ENCODE results near the gene NDUFA5.

Gene NDUFA5

GRCh38 chr7:123557398-123558288 is at the start of gene NDUFA5:
TSS of gene NDUFA5 (minus strand) at chr7:123557818. CDS start at chr7:123557795, 23 bp downstream.
- Histone ChIP-seq H3K36me3 (ENCODE audit: control insufficient read depth in 1 of 2, insufficient read depth in 2 of 2, low read length in 2 of 2) (peaks cover 5 to 7% of the 10 kb centered on the region in 2 donors), H3K9ac (ENCODE audit: low read depth in 1 of 2, low read length in 2 of 2) (peak within 1 kb of the TSS; percentile 93 to 96), H3K27ac (ENCODE audit: low read depth, low read length) (peak within 1 kb of the TSS; percentile 75), H3K27me3 (ENCODE audit: control insufficient read depth in 1 of 2, insufficient read depth in 2 of 2, low read length in 2 of 2) (no peaks in the 10 kb centered on the region), H3K4me3 (ENCODE audit: low read depth in 1 of 2, low read length in 2 of 2) (peak within 1 kb of the TSS; percentile 89 to 98), H3K9me3 (ENCODE audit: control insufficient read depth in 1 of 2, low read length in 2 of 2) (no peaks in the 10 kb centered on the region), H3K4me1 (ENCODE audit: control insufficient read depth in 1 of 2, insufficient read depth in 2 of 2, low read length in 2 of 2) (peaks cover 13 to 19% of the 10 kb centered on the region in 2 donors)

DNA sequence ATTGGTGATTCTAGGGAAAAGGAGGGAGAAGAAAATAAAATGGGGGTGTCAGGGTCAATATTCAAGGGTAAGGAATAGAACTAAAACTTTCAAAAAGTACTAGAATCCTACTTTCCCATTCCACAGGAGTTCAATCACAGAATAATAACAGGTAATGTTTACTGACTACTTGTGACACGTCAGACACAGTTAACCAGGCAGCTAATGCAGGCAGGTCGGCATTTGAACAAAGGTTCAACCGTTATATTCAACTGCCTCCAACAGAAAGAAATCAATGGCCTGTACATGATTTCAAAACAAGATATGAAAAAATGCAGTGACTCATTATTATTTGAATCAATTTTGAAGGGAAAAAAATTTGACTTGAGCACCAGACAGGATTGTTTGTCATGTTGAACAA is 47.1 kb upstream of the NDUFA5 start:
- Histone ChIP-seq H3K4me1 (ENCODE audit: control insufficient read depth in 1 of 2, insufficient read depth in 2 of 2, low read length in 2 of 2) (no peaks in the 10 kb centered on the region), H3K36me3 (ENCODE audit: control insufficient read depth in 1 of 2, insufficient read depth in 2 of 2, low read length in 2 of 2) (no peaks in the 10 kb centered on the region), H3K9me3 (ENCODE audit: control insufficient read depth in 1 of 2, low read length in 2 of 2) (no peaks in the 10 kb centered on the region), H3K27me3 (ENCODE audit: control insufficient read depth in 1 of 2, insufficient read depth in 2 of 2, low read length in 2 of 2) (no peaks in the 10 kb centered on the region), H3K27ac (ENCODE audit: low read depth, low read length) (no peak overlapping the region), H3K9ac (ENCODE audit: low read depth in 1 of 2, low read length in 2 of 2) (no peak overlapping the region), H3K4me3 (ENCODE audit: low read depth in 1 of 2, low read length in 2 of 2) (no peak overlapping the region)

DNA sequence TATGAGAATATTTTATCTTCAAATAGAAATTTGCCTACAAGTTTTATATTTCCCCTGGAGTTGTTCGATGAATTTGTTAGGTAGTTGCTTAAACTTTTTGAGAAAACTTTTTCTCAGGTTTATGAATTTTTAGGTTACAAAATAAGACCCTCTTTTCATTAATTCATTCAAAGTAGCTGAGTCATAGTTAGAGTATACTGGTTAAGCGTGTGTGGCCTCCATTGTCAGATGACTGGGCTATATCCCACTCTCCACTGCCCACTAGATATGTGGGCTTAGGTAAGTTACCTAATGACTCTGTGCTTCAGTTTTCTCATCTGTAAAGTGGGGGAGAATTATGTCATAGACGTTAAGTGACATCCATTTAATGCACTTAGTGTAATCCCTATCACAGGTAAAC is 45.0 kb upstream of the NDUFA5 start:
- Histone ChIP-seq H3K9ac (ENCODE audit: low read depth in 1 of 2, low read length in 2 of 2) (no peak overlapping the region), H3K4me1 (ENCODE audit: control insufficient read depth in 1 of 2, insufficient read depth in 2 of 2, low read length in 2 of 2) (no peaks in the 10 kb centered on the region), H3K9me3 (ENCODE audit: control insufficient read depth in 1 of 2, low read length in 2 of 2) (no peaks in the 10 kb centered on the region), H3K36me3 (ENCODE audit: control insufficient read depth in 1 of 2, insufficient read depth in 2 of 2, low read length in 2 of 2) (no peaks in the 10 kb centered on the region), H3K27ac (ENCODE audit: low read depth, low read length) (no peak overlapping the region), H3K4me3 (ENCODE audit: low read depth in 1 of 2, low read length in 2 of 2) (no peak overlapping the region), H3K27me3 (ENCODE audit: control insufficient read depth in 1 of 2, insufficient read depth in 2 of 2, low read length in 2 of 2) (no peaks in the 10 kb centered on the region)

- Histone ChIP-seq H3K27ac (ENCODE audit: low read depth, low read length) (no peak within 1 kb of the TSS), H3K9ac (ENCODE audit: low read depth in 1 of 2, low read length in 2 of 2) (no peak within 1 kb of the TSS), H3K4me1 (ENCODE audit: control insufficient read depth in 1 of 2, insufficient read depth in 2 of 2, low read length in 2 of 2) (no peaks in the 10 kb centered on the region), H3K9me3 (ENCODE audit: control insufficient read depth in 1 of 2, low read length in 2 of 2) (no peaks in the 10 kb centered on the region), H3K36me3 (ENCODE audit: control insufficient read depth in 1 of 2, insufficient read depth in 2 of 2, low read length in 2 of 2) (no peaks in the 10 kb centered on the region), H3K4me3 (ENCODE audit: low read depth in 1 of 2, low read length in 2 of 2) (no peak within 1 kb of the TSS), H3K27me3 (ENCODE audit: control insufficient read depth in 1 of 2, insufficient read depth in 2 of 2, low read length in 2 of 2) (no peaks in the 10 kb centered on the region)
Observed at GRCh38 chr7:123601530-123601929, 43.9 kb upstream of the NDUFA5 start, which contains the start of gene ASB15. TSS of gene ASB15 (plus strand) at chr7:123601821. CDS start at chr7:123614503, 12,682 bp downstream.

DNA sequence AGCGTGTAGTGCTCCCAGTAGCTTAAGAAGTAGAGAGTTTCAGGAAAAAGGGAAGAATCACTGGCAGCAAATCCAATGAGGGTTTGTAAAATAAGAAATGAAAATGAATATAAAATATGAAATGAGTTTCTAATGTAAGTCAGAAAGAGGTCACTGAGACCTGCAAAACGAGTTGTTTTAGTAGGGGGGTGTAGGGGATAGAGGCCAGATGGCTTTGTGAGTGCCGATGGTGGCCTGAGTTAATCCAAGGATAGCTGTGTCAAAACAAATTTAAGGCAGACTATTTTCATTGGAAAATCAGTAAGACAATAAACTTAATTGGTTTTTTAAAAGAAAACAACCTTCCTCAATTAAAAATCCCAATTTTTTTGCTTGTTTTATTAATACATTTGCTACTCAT is 43.3 kb upstream of the NDUFA5 start:
- no peaks in the 10 kb centered on the region for H3K4me1 ChIP-seq (ENCODE audit: control insufficient read depth in 1 of 2, insufficient read depth in 2 of 2, low read length in 2 of 2)
- no peak overlapping the region for H3K4me3 ChIP-seq (ENCODE audit: low read depth in 1 of 2, low read length in 2 of 2)
- no peak overlapping the region for H3K9ac ChIP-seq (ENCODE audit: low read depth in 1 of 2, low read length in 2 of 2)
- no peaks in the 10 kb centered on the region for H3K36me3 ChIP-seq (ENCODE audit: control insufficient read depth in 1 of 2, insufficient read depth in 2 of 2, low read length in 2 of 2)
- no peak overlapping the region for H3K27ac ChIP-seq (ENCODE audit: low read depth, low read length)
- H3K9me3 ChIP-seq (ENCODE audit: control insufficient read depth in 1 of 2, low read length in 2 of 2) = no peaks in the 10 kb centered on the region
- no peaks in the 10 kb centered on the region for H3K27me3 ChIP-seq (ENCODE audit: control insufficient read depth in 1 of 2, insufficient read depth in 2 of 2, low read length in 2 of 2)

- H3K4me3 ChIP-seq (ENCODE audit: low read depth in 1 of 2, low read length in 2 of 2) = no peak overlapping the region
- no peaks in the 10 kb centered on the region for H3K27me3 ChIP-seq (ENCODE audit: control insufficient read depth in 1 of 2, insufficient read depth in 2 of 2, low read length in 2 of 2)
Observed at GRCh38 chr7:123599766-123600165, 42.1 kb upstream of the NDUFA5 start.

DNA sequence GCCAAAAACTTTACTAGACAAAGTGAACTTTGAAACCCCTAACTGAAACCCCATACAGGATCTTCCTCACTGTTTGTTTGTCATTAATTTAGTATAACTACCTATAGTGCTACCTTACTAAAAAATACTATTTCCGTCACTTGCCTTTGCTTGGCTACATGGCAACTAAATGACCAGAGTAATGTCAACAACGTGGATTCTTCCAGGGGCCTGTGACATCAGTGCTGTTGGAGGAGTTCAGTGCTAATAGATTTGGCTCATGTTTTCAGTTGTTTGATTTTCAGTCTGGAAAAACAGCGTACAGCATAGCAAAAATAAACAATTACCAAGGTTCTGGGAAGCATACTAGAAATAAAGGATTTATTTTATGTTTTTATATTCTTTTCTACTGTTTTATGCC is 41.0 kb upstream of the NDUFA5 start:
- no peak overlapping the region for H3K9ac ChIP-seq (ENCODE audit: low read depth in 1 of 2, low read length in 2 of 2)
- H3K4me3 ChIP-seq (ENCODE audit: low read depth in 1 of 2, low read length in 2 of 2) = no peak overlapping the region
- no peaks in the 10 kb centered on the region for H3K4me1 ChIP-seq (ENCODE audit: control insufficient read depth in 1 of 2, insufficient read depth in 2 of 2, low read length in 2 of 2)
- H3K9me3 ChIP-seq (ENCODE audit: control insufficient read depth in 1 of 2, low read length in 2 of 2) = no peaks in the 10 kb centered on the region
- no peaks in the 10 kb centered on the region for H3K36me3 ChIP-seq (ENCODE audit: control insufficient read depth in 1 of 2, insufficient read depth in 2 of 2, low read length in 2 of 2)
- H3K27me3 ChIP-seq (ENCODE audit: control insufficient read depth in 1 of 2, insufficient read depth in 2 of 2, low read length in 2 of 2) = no peaks in the 10 kb centered on the region
- no peak overlapping the region for H3K27ac ChIP-seq (ENCODE audit: low read depth, low read length)

More at GRCh38 chr7:123599766-123600165, 42.1 kb upstream of the NDUFA5 start:
- no peaks in the 10 kb centered on the region for H3K9me3 ChIP-seq (ENCODE audit: control insufficient read depth in 1 of 2, low read length in 2 of 2)
- H3K4me1 ChIP-seq (ENCODE audit: control insufficient read depth in 1 of 2, insufficient read depth in 2 of 2, low read length in 2 of 2) = no peaks in the 10 kb centered on the region
- H3K9ac ChIP-seq (ENCODE audit: low read depth in 1 of 2, low read length in 2 of 2) = no peak overlapping the region
- H3K36me3 ChIP-seq (ENCODE audit: control insufficient read depth in 1 of 2, insufficient read depth in 2 of 2, low read length in 2 of 2) = no peaks in the 10 kb centered on the region
- no peak overlapping the region for H3K27ac ChIP-seq (ENCODE audit: low read depth, low read length)

GRCh38 chr7:123594813-123595241 is 37.2 kb upstream of the NDUFA5 start:
- Histone ChIP-seq H3K27me3 (ENCODE audit: control insufficient read depth in 1 of 2, insufficient read depth in 2 of 2, low read length in 2 of 2) (no peaks in the 10 kb centered on the region), H3K9ac (ENCODE audit: low read depth in 1 of 2, low read length in 2 of 2) (no peak overlapping the region), H3K36me3 (ENCODE audit: control insufficient read depth in 1 of 2, insufficient read depth in 2 of 2, low read length in 2 of 2) (no peaks in the 10 kb centered on the region), H3K4me3 (ENCODE audit: low read depth in 1 of 2, low read length in 2 of 2) (no peak overlapping the region), H3K9me3 (ENCODE audit: control insufficient read depth in 1 of 2, low read length in 2 of 2) (no peaks in the 10 kb centered on the region), H3K27ac (ENCODE audit: low read depth, low read length) (no peak overlapping the region), H3K4me1 (ENCODE audit: control insufficient read depth in 1 of 2, insufficient read depth in 2 of 2, low read length in 2 of 2) (no peaks in the 10 kb centered on the region)

DNA sequence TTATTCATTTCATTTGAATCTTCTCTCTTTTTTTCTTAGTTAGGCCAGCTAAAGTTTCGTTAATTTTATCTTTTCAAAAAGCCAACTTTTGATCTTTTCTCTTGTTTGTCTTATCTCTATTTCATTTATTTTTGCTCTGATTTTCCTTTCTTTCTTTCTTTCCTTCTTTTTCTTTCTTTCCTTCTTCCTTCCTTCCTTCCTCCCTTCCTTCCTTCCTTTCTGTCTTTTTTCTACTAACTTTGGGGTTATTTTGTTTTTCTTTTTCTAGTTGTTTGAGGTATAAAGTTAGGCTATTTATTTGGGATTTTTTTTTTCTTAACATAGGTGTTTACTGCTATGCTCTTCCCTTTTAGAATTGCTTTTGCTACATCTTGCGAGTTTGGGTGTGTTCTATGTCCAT is 30.8 kb upstream of the NDUFA5 start:
- no peaks in the 10 kb centered on the region for H3K9me3 ChIP-seq (ENCODE audit: control insufficient read depth in 1 of 2, low read length in 2 of 2)
- H3K27ac ChIP-seq (ENCODE audit: low read depth, low read length) = no peak overlapping the region
- no peak overlapping the region for H3K9ac ChIP-seq (ENCODE audit: low read depth in 1 of 2, low read length in 2 of 2)
- no peak overlapping the region for H3K4me3 ChIP-seq (ENCODE audit: low read depth in 1 of 2, low read length in 2 of 2)
- H3K27me3 ChIP-seq (ENCODE audit: control insufficient read depth in 1 of 2, insufficient read depth in 2 of 2, low read length in 2 of 2) = no peaks in the 10 kb centered on the region
- no peaks in the 10 kb centered on the region for H3K4me1 ChIP-seq (ENCODE audit: control insufficient read depth in 1 of 2, insufficient read depth in 2 of 2, low read length in 2 of 2)
- no peaks in the 10 kb centered on the region for H3K36me3 ChIP-seq (ENCODE audit: control insufficient read depth in 1 of 2, insufficient read depth in 2 of 2, low read length in 2 of 2)

DNA sequence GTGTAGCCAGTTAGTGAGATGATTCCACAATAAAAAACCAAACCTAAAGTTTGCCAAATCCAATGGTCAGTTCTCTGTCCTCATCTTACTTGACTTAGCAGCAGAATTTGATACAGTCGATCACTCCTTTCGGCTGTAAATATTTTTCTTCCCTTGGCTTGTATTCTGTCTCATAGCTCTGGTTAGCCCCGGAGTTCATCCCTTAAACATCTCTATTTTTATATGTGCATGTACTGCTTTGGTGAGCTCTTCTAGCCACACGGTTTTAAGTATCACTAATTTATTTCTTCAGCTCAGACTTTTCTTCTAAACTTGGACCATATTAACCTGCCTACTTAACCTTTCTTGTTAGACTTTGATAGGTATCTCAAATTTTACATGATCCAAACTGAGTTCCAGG is 26.2 kb upstream of the NDUFA5 start:
- H3K4me3 ChIP-seq (ENCODE audit: low read depth in 1 of 2, low read length in 2 of 2) = no peak overlapping the region

More for the DNA sequence above, 26.2 kb upstream of the NDUFA5 start:
- no peaks in the 10 kb centered on the region for H3K9me3 ChIP-seq (ENCODE audit: control insufficient read depth in 1 of 2, low read length in 2 of 2)
- H3K27me3 ChIP-seq (ENCODE audit: control insufficient read depth in 1 of 2, insufficient read depth in 2 of 2, low read length in 2 of 2) = peaks cover 0 to 8% of the 10 kb centered on the region in 2 donors
- H3K9ac ChIP-seq (ENCODE audit: low read depth in 1 of 2, low read length in 2 of 2) = no peak overlapping the region
- H3K4me1 ChIP-seq (ENCODE audit: control insufficient read depth in 1 of 2, insufficient read depth in 2 of 2, low read length in 2 of 2) = no peaks in the 10 kb centered on the region
- no peaks in the 10 kb centered on the region for H3K36me3 ChIP-seq (ENCODE audit: control insufficient read depth in 1 of 2, insufficient read depth in 2 of 2, low read length in 2 of 2)
- H3K27ac ChIP-seq (ENCODE audit: low read depth, low read length) = no peak overlapping the region
